ENCODE measurements around the gene SCARF1.
"Not testable (repeated sequence)": the region's sequence is repeated elsewhere in the genome, so short reads cannot be mapped to it uniquely, and the experiment has no call there.

Gene SCARF1

DNA sequence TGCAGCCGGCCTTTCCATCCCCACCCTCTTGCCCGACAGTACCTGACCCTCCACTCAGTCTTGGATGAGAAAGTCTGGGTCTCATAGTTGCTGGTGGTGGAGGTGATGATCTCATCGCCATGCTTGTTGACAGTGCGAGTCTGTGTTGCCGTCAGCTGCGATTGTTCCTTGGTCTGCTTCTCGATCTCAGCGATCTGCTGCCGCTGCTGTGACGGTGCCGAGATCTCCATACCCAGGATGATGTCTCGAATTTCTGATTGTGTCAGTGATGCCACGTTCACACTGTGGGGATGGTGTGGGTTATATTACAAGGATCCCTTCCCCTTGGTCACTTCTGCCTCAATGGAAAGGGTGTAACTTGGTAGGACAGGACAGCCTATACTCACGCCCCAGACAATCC, 8.2 kb upstream of the SCARF1 start:
- Histone ChIP-seq H3K9ac (ENCODE audit: low read length) (no peak overlapping the region), H3K36me3 (ENCODE audit: insufficient read depth, low read length) (peaks cover 84% of the 10 kb centered on the region)

DNA sequence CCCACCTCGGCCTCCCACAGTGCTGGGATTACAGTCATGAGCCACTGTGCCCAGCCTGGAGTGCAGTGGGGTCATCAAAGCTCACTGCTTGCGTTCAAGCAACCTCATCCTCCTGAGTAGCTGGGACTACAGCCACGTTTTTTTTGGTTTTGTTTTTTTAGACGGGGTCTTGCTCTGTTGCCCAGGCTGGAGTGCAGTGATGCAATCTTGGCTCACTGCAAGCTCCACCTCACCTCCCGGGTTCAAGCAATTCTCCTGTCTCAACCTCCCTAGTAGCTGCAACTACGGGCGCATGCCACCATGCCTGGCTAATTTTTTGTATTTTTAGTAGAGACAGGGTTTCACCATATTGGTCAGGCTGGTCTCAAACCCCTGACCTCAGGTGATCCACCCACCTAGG, 7.3 kb upstream of the SCARF1 start:
- peaks cover 75% of the 10 kb centered on the region for H3K36me3 ChIP-seq (ENCODE audit: insufficient read depth, low read length)
- H3K9me3 ChIP-seq (ENCODE audit: low read length); H3K27ac ChIP-seq (ENCODE audit: low read depth, low read length, poor library complexity, severe bottlenecking); H2AFZ ChIP-seq (ENCODE audit: low read length); H3K9me2 ChIP-seq (ENCODE audit: low read depth, low read length); H3F3A ChIP-seq (ENCODE audit: insufficient read depth, low read length); H3K4me2 ChIP-seq (ENCODE audit: low read length); H3K9ac ChIP-seq (ENCODE audit: low read length); H3K27me3 ChIP-seq (ENCODE audit: insufficient read depth, low read length); H3K4me3 ChIP-seq (ENCODE audit: low read depth, low read length, poor library complexity, severe bottlenecking); H4K20me1 ChIP-seq (ENCODE audit: insufficient read depth, low read length); H3K79me2 ChIP-seq (ENCODE audit: insufficient read depth, low read length): not testable (repeated sequence)
- peaks cover 17% of the 10 kb centered on the region for H3K4me1 ChIP-seq (ENCODE audit: insufficient read depth, low read length, severe bottlenecking)

More for the DNA sequence above, 8.2 kb upstream of the SCARF1 start:
- Histone ChIP-seq H3K27me3 (ENCODE audit: insufficient read depth, low read length) (no peaks in the 10 kb centered on the region), H3K9me2 (ENCODE audit: low read depth, low read length) (no peaks in the 10 kb centered on the region), H3K9me3 (ENCODE audit: low read length) (no peaks in the 10 kb centered on the region), H3K79me2 (ENCODE audit: insufficient read depth, low read length) (no peaks in the 10 kb centered on the region), H3K4me1 (ENCODE audit: insufficient read depth, low read length, severe bottlenecking) (peaks cover 10% of the 10 kb centered on the region), H3K4me3 (ENCODE audit: low read depth, low read length, poor library complexity, severe bottlenecking) (no peak overlapping the region), H3K27ac (ENCODE audit: low read depth, low read length, poor library complexity, severe bottlenecking) (no peak overlapping the region), H3F3A (ENCODE audit: insufficient read depth, low read length) (no peaks in the 10 kb centered on the region), H2AFZ (ENCODE audit: low read length) (no peak overlapping the region), H4K20me1 (ENCODE audit: insufficient read depth, low read length) (no peaks in the 10 kb centered on the region), H3K4me2 (ENCODE audit: low read length) (no peak overlapping the region)
- TF ChIP-seq, protein P1, sequence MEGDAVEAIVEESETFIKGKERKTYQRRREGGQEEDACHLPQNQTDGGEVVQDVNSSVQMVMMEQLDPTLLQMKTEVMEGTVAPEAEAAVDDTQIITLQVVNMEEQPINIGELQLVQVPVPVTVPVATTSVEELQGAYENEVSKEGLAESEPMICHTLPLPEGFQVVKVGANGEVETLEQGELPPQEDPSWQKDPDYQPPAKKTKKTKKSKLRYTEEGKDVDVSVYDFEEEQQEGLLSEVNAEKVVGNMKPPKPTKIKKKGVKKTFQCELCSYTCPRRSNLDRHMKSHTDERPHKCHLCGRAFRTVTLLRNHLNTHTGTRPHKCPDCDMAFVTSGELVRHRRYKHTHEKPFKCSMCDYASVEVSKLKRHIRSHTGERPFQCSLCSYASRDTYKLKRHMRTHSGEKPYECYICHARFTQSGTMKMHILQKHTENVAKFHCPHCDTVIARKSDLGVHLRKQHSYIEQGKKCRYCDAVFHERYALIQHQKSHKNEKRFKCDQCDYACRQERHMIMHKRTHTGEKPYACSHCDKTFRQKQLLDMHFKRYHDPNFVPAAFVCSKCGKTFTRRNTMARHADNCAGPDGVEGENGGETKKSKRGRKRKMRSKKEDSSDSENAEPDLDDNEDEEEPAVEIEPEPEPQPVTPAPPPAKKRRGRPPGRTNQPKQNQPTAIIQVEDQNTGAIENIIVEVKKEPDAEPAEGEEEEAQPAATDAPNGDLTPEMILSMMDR (IDR thresholded peaks at IDR 0.05; ENCODE audit: low read length): no peak

DNA sequence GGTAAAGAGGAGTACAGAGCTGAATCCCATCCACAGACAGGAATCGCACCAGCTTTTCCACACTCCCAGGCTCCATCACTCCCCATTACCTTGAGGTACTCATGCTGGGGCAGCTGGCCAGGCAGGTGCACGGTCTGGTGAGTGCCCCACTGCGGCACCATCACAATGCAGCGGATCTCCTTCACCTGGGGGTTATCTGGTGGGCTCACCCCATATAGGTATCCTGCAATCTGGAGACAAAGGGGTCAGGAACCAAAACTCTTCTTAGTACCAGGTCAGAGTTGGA, 6.0 kb upstream of the SCARF1 start:
- H3K4me1 ChIP-seq (ENCODE audit: insufficient read depth, low read length, severe bottlenecking): peaks cover 17% of the 10 kb centered on the region
- H3K4me3 ChIP-seq (ENCODE audit: low read depth, low read length, poor library complexity, severe bottlenecking): no peak overlapping the region
- H3K79me2 ChIP-seq (ENCODE audit: insufficient read depth, low read length): no peaks in the 10 kb centered on the region
- H3K27ac ChIP-seq (ENCODE audit: low read depth, low read length, poor library complexity, severe bottlenecking): no peak overlapping the region
- H3K4me2 ChIP-seq (ENCODE audit: low read length): no peak overlapping the region
- H3F3A ChIP-seq (ENCODE audit: insufficient read depth, low read length): no peaks in the 10 kb centered on the region
- no peaks in the 10 kb centered on the region for H3K9me3 ChIP-seq (ENCODE audit: low read length)
- no peak overlapping the region for H2AFZ ChIP-seq (ENCODE audit: low read length)
- peaks cover 64% of the 10 kb centered on the region for H3K36me3 ChIP-seq (ENCODE audit: insufficient read depth, low read length)
- H4K20me1 ChIP-seq (ENCODE audit: insufficient read depth, low read length): no peaks in the 10 kb centered on the region
- TF ChIP-seq, protein P1 (IDR thresholded peaks at IDR 0.05; ENCODE audit: low read length): no peak
- no peak for TF ChIP-seq EZH2 (IDR thresholded peaks at IDR 0.05; ENCODE audit: borderline replicate concordance, low read length)
- H3K27me3 ChIP-seq (ENCODE audit: insufficient read depth, low read length): no peaks in the 10 kb centered on the region
- H3K9me2 ChIP-seq (ENCODE audit: low read depth, low read length): no peaks in the 10 kb centered on the region
- no peak overlapping the region for H3K9ac ChIP-seq (ENCODE audit: low read length)

DNA sequence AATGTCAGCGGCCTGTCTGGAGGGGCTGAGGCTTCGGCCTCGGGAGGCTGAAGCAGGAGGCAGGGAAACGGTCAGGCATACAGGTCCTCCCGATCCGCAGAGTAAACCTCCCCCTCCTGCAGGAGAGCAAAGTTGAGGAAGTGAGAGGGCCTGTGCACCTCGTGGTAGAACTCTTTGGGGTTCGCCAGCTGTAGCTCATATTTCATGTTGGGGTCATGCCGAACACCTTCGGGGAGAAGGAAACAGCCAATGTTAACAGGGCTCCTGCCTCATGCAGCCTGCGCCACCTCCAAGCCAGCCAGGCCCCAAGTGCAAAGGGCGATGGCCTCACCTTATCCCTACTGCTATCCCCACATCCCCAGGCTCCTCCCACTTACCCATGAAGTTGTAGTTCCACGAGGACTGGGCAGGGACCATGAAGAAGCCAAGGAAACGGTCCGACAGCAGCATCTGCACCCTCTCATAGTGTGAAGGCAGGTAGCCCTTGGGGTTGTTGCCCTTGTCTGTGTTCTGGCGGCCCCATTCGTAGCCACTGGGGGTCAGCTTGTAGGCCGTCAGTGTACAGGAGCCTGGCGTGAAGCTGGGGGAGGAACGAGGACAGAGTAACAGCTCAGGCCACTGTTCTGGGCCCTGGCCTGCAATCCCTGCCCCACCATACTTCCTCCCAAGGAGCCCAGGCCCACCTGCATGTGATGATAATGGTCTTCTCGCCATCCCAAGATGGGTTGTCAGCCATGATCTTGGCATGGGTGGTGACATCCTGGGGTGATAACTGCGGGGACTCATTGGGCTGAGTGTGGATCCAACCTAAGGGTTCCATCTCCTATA, 5.4 kb upstream of the SCARF1 start:
- Histone ChIP-seq H4K20me1 (ENCODE audit: insufficient read depth, low read length) (no peaks in the 10 kb centered on the region), H3K4me3 (ENCODE audit: low read depth, low read length, poor library complexity, severe bottlenecking) (no peak overlapping the region), H3K9me2 (ENCODE audit: low read depth, low read length) (no peaks in the 10 kb centered on the region), H3K36me3 (ENCODE audit: insufficient read depth, low read length) (peaks cover 58% of the 10 kb centered on the region), H2AFZ (ENCODE audit: low read length) (no peak overlapping the region), H3K27me3 (ENCODE audit: insufficient read depth, low read length) (no peaks in the 10 kb centered on the region), H3F3A (ENCODE audit: insufficient read depth, low read length) (no peaks in the 10 kb centered on the region), H3K27ac (ENCODE audit: low read depth, low read length, poor library complexity, severe bottlenecking) (no peak overlapping the region), H3K79me2 (ENCODE audit: insufficient read depth, low read length) (no peaks in the 10 kb centered on the region), H3K4me2 (ENCODE audit: low read length) (no peak overlapping the region), H3K9me3 (ENCODE audit: low read length) (no peaks in the 10 kb centered on the region), H3K9ac (ENCODE audit: low read length) (no peak overlapping the region), H3K4me1 (ENCODE audit: insufficient read depth, low read length, severe bottlenecking) (peaks cover 17% of the 10 kb centered on the region)
- no peak for TF ChIP-seq EZH2 (IDR thresholded peaks at IDR 0.05; ENCODE audit: borderline replicate concordance, low read length)
- TF ChIP-seq, protein P1 (IDR thresholded peaks at IDR 0.05; ENCODE audit: low read length): no peak
